ENCODE results near the gene LEMD2.

The LEMD2 gene

GRCh38 chr6:33754222-33754621 is 34.7 kb downstream of the LEMD2 start:
- no peak for ATAC-seq

- no peak for ATAC-seq
Measured at GRCh38 chr6:33752646-33753015, 36.3 kb downstream of the LEMD2 start.

- no peak for ATAC-seq
Measured at GRCh38 chr6:33751771-33752645, 36.9 kb downstream of the LEMD2 start.

GRCh38 chr6:33750244-33750991 is 38.5 kb downstream of the LEMD2 start:
- ATAC-seq: no peak

- ATAC-seq: no peak
Measured at GRCh38 chr6:33749401-33749800, 39.5 kb downstream of the LEMD2 start.

- no peak for ATAC-seq
Measured at GRCh38 chr6:33748841-33749240, 40.1 kb downstream of the LEMD2 start.

- no peak for ATAC-seq
Measured at GRCh38 chr6:33747823-33748222, 41.1 kb downstream of the LEMD2 start.

- ATAC-seq: no peak
Measured at GRCh38 chr6:33746651-33747100, 42.3 kb downstream of the LEMD2 start, which contains the start of gene IP6K3. Gene IP6K3, minus strand, starts transcription at chr6:33746905. Its CDS starts 11,429 bp downstream, at chr6:33735476.

- no peak for ATAC-seq
Measured at GRCh38 chr6:33746036-33746600, 42.8 kb downstream of the LEMD2 start.

GRCh38 chr6:33745548-33745947 is 43.4 kb downstream of the LEMD2 start:
- no peak for ATAC-seq

- ATAC-seq: no peak
Measured at GRCh38 chr6:33744895-33745546, 43.9 kb downstream of the LEMD2 start.

GRCh38 chr6:33744001-33744848 is 44.7 kb downstream of the LEMD2 start:
- peak; percentile 69 to 73 for ATAC-seq

- ATAC-seq: no peak
Measured at GRCh38 chr6:33742837-33743236, 46.1 kb downstream of the LEMD2 start.

GRCh38 chr6:33742092-33742491 is 46.8 kb downstream of the LEMD2 start:
- ATAC-seq: no peak

- ATAC-seq: no peak
Measured at GRCh38 chr6:33740794-33741193, 48.1 kb downstream of the LEMD2 start.

- ATAC-seq: no peak
Measured at GRCh38 chr6:33740204-33740608, 48.7 kb downstream of the LEMD2 start.

GRCh38 chr6:33739571-33739970 is 49.4 kb downstream of the LEMD2 start:
- no peak for ATAC-seq

GRCh38 chr6:33738879-33739278 is 50.1 kb downstream of the LEMD2 start:
- ATAC-seq: no peak

GRCh38 chr6:33738153-33738552 is 50.8 kb downstream of the LEMD2 start:
- ATAC-seq: no peak

- ATAC-seq: no peak
Measured at GRCh38 chr6:33737267-33738026, 51.5 kb downstream of the LEMD2 start.

GRCh38 chr6:33735216-33735615 is 53.7 kb downstream of the LEMD2 start:
- no peak for ATAC-seq

All from activated CD4-positive, CD25-positive, alpha-beta regulatory T cell treated with anti-CD3 and anti-CD28 coated beads, Interleukin-2, amount 50 U/mL, for 24 hours (primary cell).